ENCODE measurements around the gene AKAP6.

The AKAP6 gene

GRCh38 chr14:32713856-32714255 lies 384.8 kb downstream of the AKAP6 start:
- no peak for DNase-seq

DNA sequence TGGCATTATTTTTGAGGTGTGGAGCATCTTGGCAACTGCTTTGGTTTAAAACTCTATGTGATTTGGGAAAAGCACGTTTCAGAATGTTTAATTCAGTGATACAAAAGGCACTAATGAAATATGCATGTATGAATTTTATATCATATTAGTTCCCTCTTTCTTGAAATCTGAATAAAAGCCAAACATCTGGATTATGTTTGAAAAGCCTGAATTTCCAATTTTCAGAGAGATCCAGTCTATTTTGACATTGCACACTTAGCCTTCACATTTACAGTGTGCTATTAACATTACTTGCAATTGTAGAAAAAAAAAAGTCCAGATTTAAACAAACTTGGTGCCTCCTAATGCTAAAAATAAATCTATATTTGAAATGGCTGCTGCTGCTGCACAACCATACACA lies 390.5 kb downstream of the AKAP6 start:
- no peak for DNase-seq

- DNase-seq = no peak
These were observed 391.8 kb downstream of the AKAP6 start for GRCh38 chr14:32720927-32721326.

GRCh38 chr14:32722631-32723183 lies 393.6 kb downstream of the AKAP6 start:
- no peak for DNase-seq

GRCh38 chr14:32724867-32725471 lies 395.9 kb downstream of the AKAP6 start:
- DNase-seq = no peak

DNA sequence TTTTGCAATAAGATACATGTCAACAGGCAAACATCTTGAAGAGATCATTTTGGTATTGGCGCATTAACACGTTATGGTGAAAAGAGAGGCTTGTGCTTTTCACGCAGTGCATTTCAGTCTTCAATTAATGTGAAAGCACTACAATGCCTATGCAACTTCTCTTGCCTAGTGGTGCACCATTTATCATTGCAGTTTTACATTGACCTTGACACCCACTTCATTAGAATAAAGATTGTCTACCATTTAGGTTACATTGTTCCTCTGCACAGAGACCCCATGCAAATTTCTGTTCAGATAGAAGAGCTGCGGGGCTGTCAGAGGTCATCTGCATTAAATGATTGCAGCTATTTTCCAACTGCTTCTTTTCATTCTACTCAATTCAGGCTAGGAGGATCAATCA lies 397.4 kb downstream of the AKAP6 start:
- DNase-seq = no peak

- DNase-seq = no peak
These were observed 398.7 kb downstream of the AKAP6 start for GRCh38 chr14:32727832-32728231.

DNA sequence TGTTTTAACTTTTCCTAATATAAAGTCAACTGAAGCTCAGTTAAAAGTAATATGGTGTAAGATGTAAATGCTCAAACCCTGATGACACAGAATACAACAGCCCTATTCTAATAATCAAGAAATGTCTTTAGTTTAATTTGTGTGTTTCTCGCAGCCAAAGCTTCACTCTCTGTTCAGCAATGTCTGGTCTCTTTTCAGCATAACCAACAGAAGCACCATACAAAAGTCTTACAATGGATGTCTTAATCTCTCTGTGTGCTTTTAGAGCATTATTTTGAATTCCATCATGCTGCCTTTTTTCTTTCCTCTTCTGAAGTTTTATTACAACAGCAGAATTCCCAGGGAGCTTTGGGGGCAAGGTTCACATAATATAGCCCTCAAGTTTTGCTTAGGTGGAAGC lies 399.4 kb downstream of the AKAP6 start:
- DNase-seq = no peak

GRCh38 chr14:32728976-32729375 lies 399.9 kb downstream of the AKAP6 start:
- DNase-seq = no peak

DNA sequence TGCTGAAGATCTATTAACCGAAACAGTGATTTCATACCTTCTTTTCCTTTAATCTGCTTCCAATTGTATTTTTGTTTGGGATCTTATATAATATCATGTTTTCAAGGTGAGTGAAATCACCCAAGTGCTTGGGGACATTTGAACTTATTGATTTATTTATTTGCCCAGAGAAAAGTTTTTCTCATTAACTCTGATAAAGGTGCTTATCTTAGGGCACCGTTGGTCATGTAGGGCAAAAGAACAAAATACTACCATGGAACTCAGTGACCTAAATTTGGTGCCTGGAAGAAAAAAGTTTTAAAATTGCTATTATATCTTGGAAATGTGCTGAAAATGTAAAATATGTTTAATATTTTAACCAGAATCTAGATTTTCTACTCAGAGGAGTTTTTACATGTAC lies 402.2 kb downstream of the AKAP6 start:
- no peak for DNase-seq

DNA sequence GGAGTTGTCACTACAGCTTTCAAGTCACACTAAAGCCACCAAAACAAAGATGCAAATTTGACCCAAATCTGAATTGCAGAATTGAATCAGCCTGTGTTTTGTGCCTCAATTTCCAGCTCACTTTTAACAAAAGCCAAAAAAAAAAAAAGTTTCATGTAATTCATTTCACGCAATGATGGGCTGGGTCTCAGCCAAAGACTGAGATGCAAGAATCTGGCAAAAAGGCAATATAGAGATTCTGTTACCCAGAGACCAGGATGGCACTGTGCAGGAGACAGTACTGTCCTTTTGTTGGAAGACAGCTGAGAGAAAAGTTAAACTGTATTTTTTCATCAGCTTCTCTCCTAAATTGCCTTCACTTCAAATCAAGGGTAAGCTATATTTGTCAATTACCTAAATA lies 403.9 kb downstream of the AKAP6 start:
- DNase-seq = no peak

DNA sequence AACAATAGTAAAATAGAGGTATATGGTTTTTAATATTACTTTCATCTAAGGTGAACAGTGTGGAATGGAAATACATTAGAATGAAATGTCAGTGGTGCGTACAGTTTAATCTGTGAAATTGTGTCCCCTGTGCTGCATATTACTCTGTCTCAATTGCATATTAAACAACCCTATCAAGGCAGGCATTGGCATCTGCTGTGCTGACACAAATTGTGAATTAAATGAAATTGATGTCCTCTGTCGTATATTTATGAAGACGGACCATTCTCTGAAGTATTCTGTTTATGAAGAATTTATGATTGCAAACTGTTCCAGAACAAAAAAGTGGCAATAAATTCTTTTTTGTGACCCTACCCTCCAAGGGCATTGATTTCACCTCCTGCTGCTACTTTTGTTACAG lies 405.2 kb downstream of the AKAP6 start:
- no peak for DNase-seq

GRCh38 chr14:32737621-32738020 lies 408.5 kb downstream of the AKAP6 start:
- DNase-seq = no peak

- DNase-seq = no peak
These were observed 409.2 kb downstream of the AKAP6 start for GRCh38 chr14:32738206-32738871.

GRCh38 chr14:32744811-32745445 lies 415.8 kb downstream of the AKAP6 start:
- no peak for DNase-seq

DNA sequence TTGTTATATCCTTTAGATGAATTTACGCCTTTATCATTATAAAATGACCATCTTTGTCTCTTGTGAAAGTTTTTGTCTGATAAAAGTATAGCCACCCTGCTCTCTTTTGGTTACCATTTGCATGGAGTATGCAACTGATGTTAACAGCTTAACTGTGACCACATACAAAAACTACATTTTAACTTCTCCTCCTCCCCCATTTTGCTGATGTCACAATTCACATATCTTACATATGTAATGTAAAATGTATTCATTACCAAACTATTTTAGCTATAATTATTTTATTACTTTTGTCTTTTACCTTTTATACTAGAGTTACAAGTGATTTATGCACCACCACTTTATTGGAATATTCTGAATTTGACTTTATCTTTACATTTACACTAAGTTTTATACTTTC lies 425.1 kb downstream of the AKAP6 start:
- DNase-seq = no peak

- no peak for DNase-seq
These were observed 427.1 kb downstream of the AKAP6 start for GRCh38 chr14:32756173-32756572.

GRCh38 chr14:32756775-32757174 lies 427.7 kb downstream of the AKAP6 start:
- no peak for DNase-seq

DNA sequence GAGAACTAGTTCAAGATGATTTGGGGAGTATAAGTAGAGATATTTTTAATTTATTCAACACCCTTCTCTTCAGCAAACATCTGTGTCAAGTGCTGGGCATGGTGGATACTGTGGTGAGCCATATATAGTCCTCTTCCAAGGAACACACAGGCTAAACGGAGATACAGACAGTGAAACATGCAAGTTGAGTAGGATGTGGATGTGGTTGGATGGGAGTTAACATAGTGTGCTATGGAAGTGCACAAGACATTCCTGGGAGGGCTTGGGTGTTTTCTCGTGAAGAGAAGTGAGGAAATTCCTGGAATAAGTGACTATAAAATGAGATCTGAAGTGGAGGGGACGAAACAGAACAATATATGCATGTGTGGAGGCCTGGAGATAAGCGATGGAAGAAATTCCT lies 428.5 kb downstream of the AKAP6 start:
- DNase-seq = no peak

DNA sequence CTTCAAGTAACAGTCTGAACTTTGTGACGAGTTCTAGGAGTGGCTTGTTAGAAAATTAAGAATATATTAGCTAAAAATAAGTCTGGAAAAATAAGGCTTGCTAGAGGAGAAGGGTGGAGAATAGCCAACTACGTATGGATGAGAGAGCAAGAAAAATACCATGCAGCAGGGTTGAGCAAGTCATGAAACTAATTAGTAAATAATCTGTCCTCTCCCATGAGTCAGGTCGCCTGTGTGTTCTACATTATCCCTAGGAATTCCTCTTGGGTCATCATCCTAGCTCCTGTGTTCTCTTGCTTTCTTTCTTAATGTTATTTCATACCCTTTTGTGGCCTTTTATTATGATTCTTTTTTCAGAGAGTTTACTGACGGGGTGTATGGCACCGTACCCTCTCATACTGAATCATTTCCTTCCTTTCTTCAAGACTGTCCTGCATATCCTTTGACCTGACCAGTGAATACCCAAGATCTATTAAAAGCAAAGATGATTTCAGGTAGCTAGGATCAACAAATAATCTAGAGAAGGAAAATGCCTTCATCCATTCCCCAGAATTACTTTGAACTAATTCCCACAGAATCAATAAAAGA lies 432.4 kb downstream of the AKAP6 start:
- DNase-seq = no peak

DNA sequence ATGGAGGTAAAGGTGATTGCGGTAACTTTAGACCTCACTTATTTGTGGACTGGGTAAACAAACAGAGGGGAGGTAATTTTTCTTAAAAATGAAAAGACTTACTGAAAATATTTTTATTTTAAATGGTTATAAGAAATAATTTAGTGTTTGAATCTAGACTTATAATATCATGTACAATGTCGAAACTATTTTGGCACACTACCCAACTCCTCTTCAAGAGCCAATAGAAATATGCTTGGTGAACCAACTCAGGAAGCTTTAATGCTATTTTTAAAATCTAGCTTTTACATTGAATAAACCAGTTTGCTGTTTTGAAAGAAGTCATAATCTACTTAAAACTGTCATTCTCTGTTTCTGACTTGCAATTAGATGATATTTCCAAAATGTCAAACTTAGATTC lies 433.8 kb downstream of the AKAP6 start:
- DNase-seq = no peak

DNA sequence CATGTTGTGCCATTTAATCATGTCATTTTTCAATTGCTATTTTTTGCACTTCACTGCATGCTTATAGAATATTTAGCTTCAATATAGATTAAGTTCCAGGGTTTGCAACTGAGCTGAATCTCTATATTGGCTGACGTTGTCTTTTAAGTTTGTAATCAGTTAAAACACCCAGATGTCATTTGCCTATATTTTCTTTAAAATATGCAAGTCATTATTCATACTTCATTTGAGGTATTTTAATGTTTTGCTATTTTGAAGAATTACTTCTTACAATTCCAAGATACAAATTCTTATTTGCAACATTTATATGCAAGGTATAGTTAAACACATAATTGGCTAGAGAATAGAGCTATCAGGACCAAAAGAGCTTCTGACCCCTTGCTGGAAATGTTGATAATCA lies 434.6 kb downstream of the AKAP6 start:
- DNase-seq = no peak

GRCh38 chr14:32764131-32764530 lies 435.0 kb downstream of the AKAP6 start:
- no peak for DNase-seq

GRCh38 chr14:32770422-32770821 lies 441.3 kb downstream of the AKAP6 start:
- DNase-seq = no peak

All from effector CD8-positive, alpha-beta T cell (primary cell).